Hematopoietic multipotent progenitor cell treated with erythropoietin and hydrocortisone succinate and interleukin-3 and kit ligand, for 4 days (in vitro differentiated cells): ENCODE results near the gene GOLIM4.

ENCODE experiments used
- DNase-seq: peaks from one replicate; pipeline ENCODE4 v3.0.0-alpha.2; 2015

The GOLIM4 gene

DNA sequence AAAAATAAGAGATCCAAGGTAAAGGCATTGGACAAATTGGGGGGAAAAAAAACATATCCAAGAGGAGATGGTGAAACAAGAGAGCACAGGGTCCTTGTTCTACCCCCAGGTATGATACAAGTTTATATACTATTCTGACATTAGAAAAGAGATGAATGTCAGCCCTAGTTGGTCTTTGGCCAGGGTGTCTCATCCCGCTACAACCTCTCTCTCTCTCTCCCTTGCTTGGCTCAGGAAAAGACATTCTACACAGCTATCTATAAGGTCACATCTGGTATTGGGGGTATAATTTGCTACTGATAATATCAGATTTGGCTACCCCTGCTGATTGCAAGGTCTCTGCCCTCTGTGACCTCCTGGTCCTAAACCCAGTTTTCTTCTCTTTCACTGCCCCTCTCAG is 117.2 kb downstream of the GOLIM4 start:
- peak; percentile 10 for DNase-seq

DNA sequence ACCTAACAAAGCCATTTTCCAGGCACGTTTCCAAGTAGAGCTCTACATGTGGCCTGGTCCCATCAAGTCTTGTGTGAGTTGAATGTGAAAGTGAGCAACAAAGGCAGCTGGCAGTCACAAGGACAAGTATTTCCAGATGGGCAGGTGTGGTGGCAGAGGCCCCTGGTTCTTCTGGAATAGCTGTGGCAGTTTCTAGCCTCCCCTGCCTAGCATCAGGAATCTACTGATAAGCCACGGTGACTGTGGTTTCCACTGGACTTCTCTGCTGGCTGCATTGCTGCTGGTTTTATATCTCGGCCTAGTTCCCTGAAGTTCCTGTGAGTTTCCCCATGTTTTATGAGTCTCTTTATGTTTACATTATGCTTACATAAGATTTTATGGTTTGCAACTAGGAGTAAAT is 117.7 kb downstream of the GOLIM4 start:
- peak; percentile 78 for DNase-seq

DNA sequence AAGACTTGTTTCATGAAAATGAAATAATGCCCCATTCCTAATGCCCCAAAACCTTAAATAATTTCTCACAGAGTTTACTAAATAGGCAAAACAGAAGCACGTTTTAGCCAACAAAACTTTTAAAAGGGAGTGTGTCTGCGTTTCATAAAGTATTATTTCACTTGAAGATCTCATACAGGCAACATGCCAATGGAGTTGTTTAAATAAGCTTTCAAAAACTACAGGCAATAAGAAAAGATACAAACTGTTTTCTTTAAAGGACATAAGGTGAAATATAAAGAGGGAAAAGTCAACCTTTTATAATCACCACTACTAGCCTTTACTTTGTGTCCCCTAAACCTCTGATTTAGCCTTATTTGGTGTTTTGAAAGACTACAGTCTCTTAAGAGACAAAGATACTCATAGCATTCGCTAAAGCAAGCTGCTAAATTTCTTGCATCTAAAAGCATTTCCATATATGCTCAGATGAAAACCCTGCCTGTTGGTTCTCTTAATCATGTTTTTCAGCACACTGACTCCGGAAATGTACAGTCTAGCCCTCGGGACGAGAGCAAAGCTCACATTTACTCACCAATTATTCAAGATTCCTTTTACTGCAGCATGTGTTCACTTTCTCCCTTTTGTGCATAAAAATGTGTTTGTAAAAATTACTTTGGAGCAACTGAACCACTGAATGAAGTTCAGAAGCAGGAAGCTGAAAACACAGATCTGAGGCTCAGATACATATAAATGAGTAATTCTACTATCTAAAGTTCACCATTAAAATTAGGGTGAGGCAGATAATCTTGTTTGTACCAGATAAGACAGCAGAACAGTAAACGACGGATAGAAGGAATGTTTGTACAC is 119.0 kb downstream of the GOLIM4 start:
- peak; percentile 9 for DNase-seq

DNA sequence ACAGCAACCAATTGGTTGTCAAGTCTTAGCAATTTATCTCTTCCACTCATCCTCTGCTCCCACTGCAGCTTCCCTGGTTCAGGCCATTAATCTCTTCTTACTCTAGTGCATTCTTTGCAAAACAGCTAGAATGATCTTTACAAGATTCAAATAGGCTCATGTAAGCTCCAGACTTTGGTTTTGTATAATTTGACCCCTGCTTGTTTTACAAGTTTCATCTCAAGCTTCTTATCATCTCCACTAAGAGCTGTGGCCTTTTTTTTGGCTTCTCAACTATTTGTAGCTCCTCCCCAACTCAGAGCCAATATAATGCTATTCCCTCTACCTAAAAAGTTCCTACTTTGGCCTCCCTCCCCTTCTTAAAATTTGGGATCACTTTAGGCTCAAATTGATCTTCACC is 121.8 kb downstream of the GOLIM4 start:
- no peak for DNase-seq

- DNase-seq, result no peak
Measured at GRCh38 chr3:167973046-167973445, 122.7 kb downstream of the GOLIM4 start.

- DNase-seq, result peak; percentile 37
Measured at GRCh38 chr3:167972502-167972901, 123.2 kb downstream of the GOLIM4 start.

GRCh38 chr3:167969548-167969947 is 126.2 kb downstream of the GOLIM4 start:
- DNase-seq, result peak; percentile 10

GRCh38 chr3:167967257-167968036 is 128.3 kb downstream of the GOLIM4 start:
- no peak for DNase-seq
